ENCODE measurements around the gene CFAP210.

The CFAP210 gene

GRCh38 chr2:169712791-169713227 lies 18.6 kb upstream of the CFAP210 start:
- H3K4me3 ChIP-seq (ENCODE audit: control insufficient read depth in 1 of 7, extremely low read depth in 1 of 7, insufficient read depth in 4 of 7, low read depth in 2 of 7, low read length in 6 of 7), result no peak overlapping the region
- ChIA-PET CTCF (no interaction called here), POLR2A (no interaction called here)
- peaks cover 0 to 4% (median 1%) of the 10 kb centered on the region in 4 experiments for H3K4me1 ChIP-seq (ENCODE audit: control extremely low read depth in 1 of 4, control insufficient read depth in 4 of 4, insufficient read depth in 4 of 4, low read length in 3 of 4)
- no peak for DNase-seq
- 96% methylated on average over 8 of the region's 9 CpGs for WGBS (ENCODE audit: insufficient coverage)
- no peaks in the 10 kb centered on the region for H3K27me3 ChIP-seq (replicated peaks in 2 of 5; ENCODE audit: control insufficient read depth in 4 of 5, insufficient read depth in 5 of 5, low read length in 4 of 5)
- no peaks in the 10 kb centered on the region for H3K9me3 ChIP-seq (ENCODE audit: control extremely low read depth in 1 of 5, control insufficient read depth in 4 of 5, insufficient read depth in 2 of 5, low read depth in 1 of 5, low read length in 4 of 5)
- H3K27ac ChIP-seq (ENCODE audit: insufficient read depth in 1 of 2, low read depth in 1 of 2, low read length in 2 of 2, poor library complexity in 1 of 2, severe bottlenecking in 2 of 2), result no peak overlapping the region
- peaks cover 0 to 6% (median 1%) of the 10 kb centered on the region in 4 experiments for H3K36me3 ChIP-seq (ENCODE audit: control insufficient read depth in 4 of 4, insufficient read depth in 4 of 4, low read length in 3 of 4)

- Histone ChIP-seq H3K4me3 (ENCODE audit: control insufficient read depth in 1 of 7, extremely low read depth in 1 of 7, insufficient read depth in 4 of 7, low read depth in 2 of 7, low read length in 6 of 7) (no peak overlapping the region), H3K27me3 (replicated peaks in 2 of 5; ENCODE audit: control insufficient read depth in 4 of 5, insufficient read depth in 5 of 5, low read length in 4 of 5) (no peaks in the 10 kb centered on the region), H3K36me3 (ENCODE audit: control insufficient read depth in 4 of 4, insufficient read depth in 4 of 4, low read length in 3 of 4) (peaks cover 0 to 6% (median 1%) of the 10 kb centered on the region in 4 experiments), H3K4me1 (ENCODE audit: control extremely low read depth in 1 of 4, control insufficient read depth in 4 of 4, insufficient read depth in 4 of 4, low read length in 3 of 4) (peaks cover 0 to 4% (median 1%) of the 10 kb centered on the region in 4 experiments), H3K9me3 (ENCODE audit: control extremely low read depth in 1 of 5, control insufficient read depth in 4 of 5, insufficient read depth in 2 of 5, low read depth in 1 of 5, low read length in 4 of 5) (no peaks in the 10 kb centered on the region), H3K27ac (ENCODE audit: insufficient read depth in 1 of 2, low read depth in 1 of 2, low read length in 2 of 2, poor library complexity in 1 of 2, severe bottlenecking in 2 of 2) (no peak overlapping the region)
- WGBS (ENCODE audit: insufficient coverage), result 94% methylated on average over 4 of the region's 7 CpGs
- ChIA-PET CTCF (interaction anchor here (1.4 kb wide), 1 partner anchor 10 kb away, joined by 5 read pairs; no protein-coding TSS in a partner anchor), POLR2A (no interaction called here)
- DNase-seq, result peak in 1 of 3 donors; percentile 42
Measured at GRCh38 chr2:169711751-169712509, 17.7 kb upstream of the CFAP210 start.

- 100% methylated on average over 1 of the region's 1 CpG for WGBS (ENCODE audit: insufficient coverage)
- H3K4me3 ChIP-seq (ENCODE audit: control insufficient read depth in 1 of 7, extremely low read depth in 1 of 7, insufficient read depth in 4 of 7, low read depth in 2 of 7, low read length in 6 of 7), result no peak overlapping the region
- CTCF ChIA-PET, result no interaction called here
- peaks cover 0 to 6% (median 1%) of the 10 kb centered on the region in 4 experiments for H3K36me3 ChIP-seq (ENCODE audit: control insufficient read depth in 4 of 4, insufficient read depth in 4 of 4, low read length in 3 of 4)
- H3K9me3 ChIP-seq (ENCODE audit: control extremely low read depth in 1 of 5, control insufficient read depth in 4 of 5, insufficient read depth in 2 of 5, low read depth in 1 of 5, low read length in 4 of 5), result no peaks in the 10 kb centered on the region
- H3K27me3 ChIP-seq (replicated peaks in 2 of 5; ENCODE audit: control insufficient read depth in 4 of 5, insufficient read depth in 5 of 5, low read length in 4 of 5), result no peaks in the 10 kb centered on the region
- DNase-seq, result no peak
- H3K27ac ChIP-seq (ENCODE audit: insufficient read depth in 1 of 2, low read depth in 1 of 2, low read length in 2 of 2, poor library complexity in 1 of 2, severe bottlenecking in 2 of 2), result no peak overlapping the region
- POLR2A ChIA-PET, result interaction anchor here (0.7 kb wide), 1 partner anchor 535 kb away, joined by 3 read pairs; no protein-coding TSS in a partner anchor
- no peaks in the 10 kb centered on the region for H3K4me1 ChIP-seq (ENCODE audit: control extremely low read depth in 1 of 4, control insufficient read depth in 4 of 4, insufficient read depth in 4 of 4, low read length in 3 of 4)
Measured at GRCh38 chr2:169709981-169710380, 15.8 kb upstream of the CFAP210 start.

GRCh38 chr2:169709331-169709730 lies 15.1 kb upstream of the CFAP210 start:
- Histone ChIP-seq H3K27ac (ENCODE audit: insufficient read depth in 1 of 2, low read depth in 1 of 2, low read length in 2 of 2, poor library complexity in 1 of 2, severe bottlenecking in 2 of 2) (no peak overlapping the region), H3K27me3 (replicated peaks in 2 of 5; ENCODE audit: control insufficient read depth in 4 of 5, insufficient read depth in 5 of 5, low read length in 4 of 5) (no peaks in the 10 kb centered on the region), H3K9me3 (ENCODE audit: control extremely low read depth in 1 of 5, control insufficient read depth in 4 of 5, insufficient read depth in 2 of 5, low read depth in 1 of 5, low read length in 4 of 5) (no peaks in the 10 kb centered on the region), H3K4me1 (ENCODE audit: control extremely low read depth in 1 of 4, control insufficient read depth in 4 of 4, insufficient read depth in 4 of 4, low read length in 3 of 4) (no peaks in the 10 kb centered on the region), H3K36me3 (ENCODE audit: control insufficient read depth in 4 of 4, insufficient read depth in 4 of 4, low read length in 3 of 4) (peaks cover 0 to 6% (median 1%) of the 10 kb centered on the region in 4 experiments), H3K4me3 (ENCODE audit: control insufficient read depth in 1 of 7, extremely low read depth in 1 of 7, insufficient read depth in 4 of 7, low read depth in 2 of 7, low read length in 6 of 7) (no peak overlapping the region)
- DNase-seq, result no peak
- ChIA-PET CTCF (no interaction called here), POLR2A (interaction anchor here (0.7 kb wide), 1 partner anchor 535 kb away, joined by 3 read pairs; no protein-coding TSS in a partner anchor)
- no CpG with 5 or more reads among the region's 1 CpG for WGBS (ENCODE audit: insufficient coverage)

- H3K36me3 ChIP-seq (ENCODE audit: control insufficient read depth in 4 of 4, insufficient read depth in 4 of 4, low read length in 3 of 4), result peaks cover 0 to 8% (median 5%) of the 10 kb centered on the region in 4 experiments
- H3K27me3 ChIP-seq (replicated peaks in 2 of 5; ENCODE audit: control insufficient read depth in 4 of 5, insufficient read depth in 5 of 5, low read length in 4 of 5), result no peaks in the 10 kb centered on the region
- H3K4me3 ChIP-seq (ENCODE audit: control insufficient read depth in 1 of 7, extremely low read depth in 1 of 7, insufficient read depth in 4 of 7, low read depth in 2 of 7, low read length in 6 of 7), result no peak overlapping the region
- ChIA-PET CTCF (no interaction called here), POLR2A (no interaction called here)
- no peak overlapping the region for H3K27ac ChIP-seq (ENCODE audit: insufficient read depth in 1 of 2, low read depth in 1 of 2, low read length in 2 of 2, poor library complexity in 1 of 2, severe bottlenecking in 2 of 2)
- no peaks in the 10 kb centered on the region for H3K9me3 ChIP-seq (ENCODE audit: control extremely low read depth in 1 of 5, control insufficient read depth in 4 of 5, insufficient read depth in 2 of 5, low read depth in 1 of 5, low read length in 4 of 5)
- no peak for DNase-seq
- H3K4me1 ChIP-seq (ENCODE audit: control extremely low read depth in 1 of 4, control insufficient read depth in 4 of 4, insufficient read depth in 4 of 4, low read length in 3 of 4), result no peaks in the 10 kb centered on the region
- 100% methylated on average over 2 of the region's 2 CpGs for WGBS (ENCODE audit: insufficient coverage)
Measured at GRCh38 chr2:169707626-169708025, 13.4 kb upstream of the CFAP210 start.

- CTCF ChIA-PET, result interaction anchor here (1.2 to 1.3 kb wide), 3 partner anchors 9 to 187 kb away, joined by 3 to 4 read pairs (median 3); partner anchors contain the start of genes CFAP210 and PHOSPHO2
- no peak overlapping the region for H3K27ac ChIP-seq (ENCODE audit: insufficient read depth in 1 of 2, low read depth in 1 of 2, low read length in 2 of 2, poor library complexity in 1 of 2, severe bottlenecking in 2 of 2)
- no peak for DNase-seq
- H3K36me3 ChIP-seq (ENCODE audit: control insufficient read depth in 4 of 4, insufficient read depth in 4 of 4, low read length in 3 of 4), result peaks cover 3 to 10% (median 7%) of the 10 kb centered on the region in 4 experiments
- H3K9me3 ChIP-seq (ENCODE audit: control extremely low read depth in 1 of 5, control insufficient read depth in 4 of 5, insufficient read depth in 2 of 5, low read depth in 1 of 5, low read length in 4 of 5), result no peaks in the 10 kb centered on the region
- H3K4me3 ChIP-seq (ENCODE audit: control insufficient read depth in 1 of 7, extremely low read depth in 1 of 7, insufficient read depth in 4 of 7, low read depth in 2 of 7, low read length in 6 of 7), result no peak overlapping the region
- WGBS (ENCODE audit: insufficient coverage), result no CpG with 5 or more reads among the region's 2 CpGs
- no peaks in the 10 kb centered on the region for H3K4me1 ChIP-seq (ENCODE audit: control extremely low read depth in 1 of 4, control insufficient read depth in 4 of 4, insufficient read depth in 4 of 4, low read length in 3 of 4)
- POLR2A ChIA-PET, result interaction anchor here (0.6 kb wide), 1 partner anchor 146 kb away, joined by 3 read pairs; no protein-coding TSS in a partner anchor
- no peaks in the 10 kb centered on the region for H3K27me3 ChIP-seq (replicated peaks in 2 of 5; ENCODE audit: control insufficient read depth in 4 of 5, insufficient read depth in 5 of 5, low read length in 4 of 5)
Measured at GRCh38 chr2:169705927-169706326, 11.7 kb upstream of the CFAP210 start.

- H3K9me3 ChIP-seq (ENCODE audit: control extremely low read depth in 1 of 5, control insufficient read depth in 4 of 5, insufficient read depth in 2 of 5, low read depth in 1 of 5, low read length in 4 of 5), result no peaks in the 10 kb centered on the region
- H3K27me3 ChIP-seq (replicated peaks in 2 of 5; ENCODE audit: control insufficient read depth in 4 of 5, insufficient read depth in 5 of 5, low read length in 4 of 5), result no peaks in the 10 kb centered on the region
- no peak for DNase-seq
- H3K4me1 ChIP-seq (ENCODE audit: control extremely low read depth in 1 of 4, control insufficient read depth in 4 of 4, insufficient read depth in 4 of 4, low read length in 3 of 4), result no peaks in the 10 kb centered on the region
- no CpG with 5 or more reads among the region's 1 CpG for WGBS (ENCODE audit: insufficient coverage)
- ChIA-PET POLR2A (no interaction called here), CTCF (interaction anchor here (1.7 kb wide), 1 partner anchor 11 kb away, joined by 5 read pairs; no protein-coding TSS in a partner anchor)
- no peak overlapping the region for H3K27ac ChIP-seq (ENCODE audit: insufficient read depth in 1 of 2, low read depth in 1 of 2, low read length in 2 of 2, poor library complexity in 1 of 2, severe bottlenecking in 2 of 2)
- no peak overlapping the region for H3K4me3 ChIP-seq (ENCODE audit: control insufficient read depth in 1 of 7, extremely low read depth in 1 of 7, insufficient read depth in 4 of 7, low read depth in 2 of 7, low read length in 6 of 7)
- H3K36me3 ChIP-seq (ENCODE audit: control insufficient read depth in 4 of 4, insufficient read depth in 4 of 4, low read length in 3 of 4), result peaks cover 3 to 15% (median 4%) of the 10 kb centered on the region in 4 experiments
Measured at GRCh38 chr2:169704160-169704708, 10.0 kb upstream of the CFAP210 start.

All from common myeloid progenitor, CD34-positive (primary cell).